Mesenchymal stem cell (in vitro differentiated cells and primary cell): ENCODE measurements around the gene POU5F1.

ENCODE experiments used
- DNase-seq: peaks from one replicate; pipeline ENCODE4 v3.0.0-alpha.2; 2013
- H2AFZ ChIP-seq: one replicate; pipeline ENCODE4 v1.6.1; 2013; ENCODE audit warnings: low read depth, mild to moderate bottlenecking, control low read depth, inconsistent platforms, low read length, moderate library complexity
- H2AK5ac ChIP-seq: 2 replicates; pipeline ENCODE4 v1.6.1; 2013; ENCODE audit warnings: low read length, moderate library complexity, mild to moderate bottlenecking, inconsistent platforms; ENCODE audit not compliant: severe bottlenecking
- H2BK120ac ChIP-seq: one replicate; pipeline ENCODE4 v1.6.1; 2013; ENCODE audit warnings: low read depth, mild to moderate bottlenecking, inconsistent platforms, low read length, moderate library complexity
- H2BK12ac ChIP-seq, 2 experiments: one replicate each; pipeline ENCODE4 v1.6.1; 2013; ENCODE audit warnings: inconsistent platforms in 2 of 2, low read length in 2 of 2, mild to moderate bottlenecking in 2 of 2, moderate library complexity in 2 of 2, control low read depth in 1 of 2
- H2BK15ac ChIP-seq: one replicate; pipeline ENCODE4 v1.6.1; 2013; ENCODE audit warnings: mild to moderate bottlenecking, low read depth, inconsistent platforms; ENCODE audit not compliant: poor library complexity, severe bottlenecking
- H2BK5ac ChIP-seq: 2 replicates; pipeline ENCODE4 v1.6.1; 2013; ENCODE audit warnings: low read depth, mild to moderate bottlenecking, low read length, control low read depth, inconsistent platforms; ENCODE audit not compliant: poor library complexity, severe bottlenecking
- H3K14ac ChIP-seq, 2 experiments: one replicate each; pipeline ENCODE4 v1.6.1; 2013; ENCODE audit warnings: inconsistent platforms in 2 of 2, low read length in 2 of 2, control low read depth in 1 of 2, mild to moderate bottlenecking in 1 of 2, moderate library complexity in 1 of 2
- H3K18ac ChIP-seq, 2 experiments: one replicate each; pipeline ENCODE4 v1.6.1; 2013; ENCODE audit warnings: inconsistent platforms in 2 of 2, low read length in 2 of 2, control low read depth in 1 of 2, low read depth in 1 of 2, mild to moderate bottlenecking in 1 of 2
- H3K23ac ChIP-seq, 2 experiments: one replicate each; pipeline ENCODE4 v1.6.1; 2013; ENCODE audit warnings: inconsistent platforms in 2 of 2, low read length in 2 of 2, mild to moderate bottlenecking in 2 of 2, moderate library complexity in 2 of 2, control low read depth in 1 of 2
- H3K27ac ChIP-seq: 2 replicates; pipeline ENCODE4 v1.5.1; 2013; ENCODE audit warnings: mild to moderate bottlenecking, moderate library complexity, low read length, control low read depth, inconsistent platforms; ENCODE audit not compliant: poor library complexity, severe bottlenecking
- H3K27me3 ChIP-seq, 2 experiments: 2 replicates each; pipeline versions ENCODE4 v1.6.1 to v1.7.0; 2013; ENCODE audit warnings: low read length in 2 of 2, mild to moderate bottlenecking in 2 of 2, moderate library complexity in 2 of 2, control low read depth in 1 of 2, inconsistent platforms in 1 of 2; ENCODE audit not compliant: control insufficient read depth in 1 of 2, insufficient read depth in 1 of 2
- H3K36me3 ChIP-seq, 2 experiments: 2 replicates each; pipeline versions ENCODE4 v1.6.1 to v1.7.0; 2013; ENCODE audit warnings: low read length in 2 of 2, control low read depth in 1 of 2, inconsistent platforms in 1 of 2, low read depth in 1 of 2, mild to moderate bottlenecking in 1 of 2; ENCODE audit not compliant: insufficient read depth in 2 of 2, control insufficient read depth in 1 of 2
- H3K4ac ChIP-seq, 2 experiments: one replicate each; pipeline ENCODE4 v1.6.1; 2013; ENCODE audit warnings: inconsistent platforms in 2 of 2, low read length in 2 of 2, mild to moderate bottlenecking in 2 of 2, moderate library complexity in 2 of 2, control low read depth in 1 of 2, low read depth in 1 of 2
- H3K4me1 ChIP-seq: 2 replicates; pipeline ENCODE4 v1.6.1; 2013; ENCODE audit warnings: low read depth, low read length, control low read depth; ENCODE audit not compliant: control insufficient read depth, insufficient read depth
- H3K4me2 ChIP-seq: 2 replicates; pipeline ENCODE4 v1.6.1; 2013; ENCODE audit warnings: low read length, mild to moderate bottlenecking, inconsistent platforms; ENCODE audit not compliant: poor library complexity, severe bottlenecking
- H3K4me3 ChIP-seq, 2 experiments: 2 replicates each; pipeline versions ENCODE4 v1.5.1 to v1.7.0; 2013; ENCODE audit warnings: low read length in 2 of 2, mild to moderate bottlenecking in 2 of 2, control low read depth in 1 of 2, low read depth in 1 of 2; ENCODE audit not compliant: insufficient read depth in 1 of 2
- H3K79me1 ChIP-seq: replicated peaks from 2 replicates; pipeline ENCODE4 v1.6.1; 2013; ENCODE audit warnings: mild to moderate bottlenecking, control low read depth, low read length, inconsistent platforms; ENCODE audit not compliant: poor library complexity, severe bottlenecking
- H3K9ac ChIP-seq: 2 replicates; pipeline ENCODE4 v1.7.0; 2013; ENCODE audit warnings: mild to moderate bottlenecking, low read length, moderate library complexity
- H3K9me3 ChIP-seq: 2 replicates; pipeline ENCODE4 v1.7.0; 2013; ENCODE audit warnings: mild to moderate bottlenecking, low read length; ENCODE audit not compliant: control insufficient read depth
- H4K8ac ChIP-seq: one replicate; pipeline ENCODE4 v1.6.1; 2013; ENCODE audit warnings: inconsistent platforms, mild to moderate bottlenecking, low read length, moderate library complexity
- H4K91ac ChIP-seq: one replicate; pipeline ENCODE4 v1.6.1; 2013; ENCODE audit warnings: mild to moderate bottlenecking, low read length, inconsistent platforms
- WGBS: methylation state at CpG from one replicate; pipeline ENCODE4 v1.1.7; 2013; ENCODE audit warnings: mixed read lengths; 5-methylcytosine and 5-hydroxymethylcytosine counted together

Gene POU5F1

DNA sequence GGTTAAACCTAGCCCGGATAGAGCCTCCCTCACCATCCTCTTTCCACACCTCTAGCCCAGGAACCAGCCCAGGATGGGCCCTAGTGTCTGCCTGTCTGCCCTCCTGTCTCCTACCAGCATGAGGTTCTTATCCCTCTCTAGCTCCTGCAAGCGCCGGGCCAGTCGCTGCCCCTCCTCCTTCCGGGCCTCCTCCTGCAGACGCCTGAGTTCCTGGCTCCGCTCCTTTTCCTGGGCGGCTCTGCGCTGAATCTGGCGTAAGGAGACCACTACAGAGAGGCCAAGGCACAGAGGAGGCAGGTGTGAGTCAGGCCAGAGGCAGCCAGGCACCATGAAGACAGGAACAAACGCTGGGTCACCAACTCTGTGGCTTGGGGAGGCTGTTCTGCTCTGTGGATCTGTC, 27.3 kb downstream of the POU5F1 start:
- Histone ChIP-seq H4K91ac (no peak overlapping the region), H3K9me3 (no peaks in the 10 kb centered on the region), H3K9ac (peak overlapping the region; percentile 19), H3K4me2 (no peak overlapping the region), H3K18ac (no peak overlapping the region), H3K4me3 (no peak overlapping the region), H3K27me3 (peaks cover 0 to 13% of the 10 kb centered on the region in 2 experiments), H3K4ac (no peak overlapping the region), H4K8ac (peak overlapping the region; percentile 54), H3K14ac (no peak overlapping the region), H2BK15ac (no peak overlapping the region), H2BK120ac (no peak overlapping the region), H3K23ac (no peak overlapping the region), H2AK5ac (no peak overlapping the region), H2BK12ac (peak overlapping the region in 1 of 2 experiments; percentile 40), H3K36me3 (peaks cover 19 to 24% of the 10 kb centered on the region in 2 experiments), H3K27ac (peak overlapping the region; percentile 69), H2AFZ (peak overlapping the region; percentile 62), H2BK5ac (no peak overlapping the region), H3K4me1 (peaks cover 22% of the 10 kb centered on the region), H3K79me1 (no peaks in the 10 kb centered on the region)
- DNase-seq: peak; percentile 83
- WGBS: 3% methylated on average over 11 of the region's 11 CpGs

- Histone ChIP-seq H3K9me3 (no peaks in the 10 kb centered on the region), H2BK120ac (no peak overlapping the region), H3K27me3 (peaks cover 0 to 13% of the 10 kb centered on the region in 2 experiments), H4K8ac (no peak overlapping the region), H3K79me1 (no peaks in the 10 kb centered on the region), H3K14ac (no peak overlapping the region), H3K23ac (no peak overlapping the region), H3K36me3 (peaks cover 17 to 22% of the 10 kb centered on the region in 2 experiments), H4K91ac (no peak overlapping the region), H3K4ac (no peak overlapping the region), H2AK5ac (peak overlapping the region; percentile 40), H3K4me1 (peaks cover 25% of the 10 kb centered on the region), H2BK12ac (no peak overlapping the region), H2BK5ac (no peak overlapping the region), H3K27ac (peak overlapping the region; percentile 9), H2AFZ (no peak overlapping the region), H3K18ac (no peak overlapping the region), H2BK15ac (no peak overlapping the region), H3K9ac (peak overlapping the region; percentile 19), H3K4me3 (no peak overlapping the region), H3K4me2 (no peak overlapping the region)
- WGBS: 37% methylated on average over 2 of the region's 2 CpGs
- DNase-seq: no peak
These were observed 28.1 kb downstream of the POU5F1 start for GRCh38 chr6:31142361-31142761.

DNA sequence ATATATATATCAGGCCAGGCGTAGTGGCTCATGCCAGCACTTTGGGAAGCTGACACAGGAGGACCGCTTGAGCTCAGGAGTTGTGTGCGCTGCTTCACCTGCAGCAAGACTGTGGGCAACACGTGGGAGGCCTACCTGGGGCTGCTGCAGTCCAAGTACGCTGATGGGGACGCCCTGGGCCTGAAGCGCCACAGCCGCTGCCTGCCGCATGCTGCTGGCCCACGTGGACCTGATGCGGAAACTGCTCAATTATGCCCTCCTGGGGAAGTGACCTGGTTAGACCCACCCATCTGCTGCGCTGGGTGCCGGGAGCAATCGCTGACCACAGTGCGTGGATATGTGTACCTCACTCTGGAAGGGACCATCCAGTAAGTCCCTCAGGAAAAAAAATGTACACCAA, 29.8 kb downstream of the POU5F1 start:
- Histone ChIP-seq H3K4me1 (peaks cover 25% of the 10 kb centered on the region), H4K8ac (no peak overlapping the region), H2BK5ac (no peak overlapping the region), H3K4ac (no peak overlapping the region), H2AFZ (no peak overlapping the region), H3K9ac (no peak overlapping the region), H3K79me1 (no peaks in the 10 kb centered on the region), H3K4me3 (no peak overlapping the region), H3K27me3 (peaks cover 0 to 13% of the 10 kb centered on the region in 2 experiments), H3K23ac (no peak overlapping the region), H3K36me3 (peaks cover 17% of the 10 kb centered on the region in 2 experiments), H2BK15ac (no peak overlapping the region), H3K14ac (no peak overlapping the region), H2BK120ac (no peak overlapping the region), H3K18ac (no peak overlapping the region), H4K91ac (no peak overlapping the region), H3K9me3 (no peaks in the 10 kb centered on the region), H2AK5ac (peak overlapping the region; percentile 57), H3K27ac (no peak overlapping the region), H2BK12ac (no peak overlapping the region), H3K4me2 (no peak overlapping the region)
- 89% methylated on average over 15 of the region's 15 CpGs for WGBS
- no peak for DNase-seq

- Histone ChIP-seq H3K14ac (no peak overlapping the region), H3K4me3 (no peak overlapping the region), H2AK5ac (no peak overlapping the region), H2AFZ (no peak overlapping the region), H3K23ac (no peak overlapping the region), H3K4me2 (no peak overlapping the region), H2BK120ac (no peak overlapping the region), H3K36me3 (peaks cover 7% of the 10 kb centered on the region in 2 experiments), H2BK12ac (no peak overlapping the region), H3K27me3 (peaks cover 0 to 13% of the 10 kb centered on the region in 2 experiments), H2BK5ac (no peak overlapping the region), H4K91ac (no peak overlapping the region), H3K9me3 (no peaks in the 10 kb centered on the region), H3K9ac (no peak overlapping the region), H3K4me1 (peaks cover 25% of the 10 kb centered on the region), H4K8ac (no peak overlapping the region), H2BK15ac (peak overlapping the region; percentile 36), H3K4ac (no peak overlapping the region), H3K27ac (no peak overlapping the region), H3K18ac (no peak overlapping the region), H3K79me1 (no peaks in the 10 kb centered on the region)
- 16% methylated on average over 4 of the region's 4 CpGs for WGBS
- DNase-seq: no peak
These were observed 30.9 kb downstream of the POU5F1 start for GRCh38 chr6:31139599-31139998.
